ENCODE measurements around the gene RADIL.

RADIL gene

DNA sequence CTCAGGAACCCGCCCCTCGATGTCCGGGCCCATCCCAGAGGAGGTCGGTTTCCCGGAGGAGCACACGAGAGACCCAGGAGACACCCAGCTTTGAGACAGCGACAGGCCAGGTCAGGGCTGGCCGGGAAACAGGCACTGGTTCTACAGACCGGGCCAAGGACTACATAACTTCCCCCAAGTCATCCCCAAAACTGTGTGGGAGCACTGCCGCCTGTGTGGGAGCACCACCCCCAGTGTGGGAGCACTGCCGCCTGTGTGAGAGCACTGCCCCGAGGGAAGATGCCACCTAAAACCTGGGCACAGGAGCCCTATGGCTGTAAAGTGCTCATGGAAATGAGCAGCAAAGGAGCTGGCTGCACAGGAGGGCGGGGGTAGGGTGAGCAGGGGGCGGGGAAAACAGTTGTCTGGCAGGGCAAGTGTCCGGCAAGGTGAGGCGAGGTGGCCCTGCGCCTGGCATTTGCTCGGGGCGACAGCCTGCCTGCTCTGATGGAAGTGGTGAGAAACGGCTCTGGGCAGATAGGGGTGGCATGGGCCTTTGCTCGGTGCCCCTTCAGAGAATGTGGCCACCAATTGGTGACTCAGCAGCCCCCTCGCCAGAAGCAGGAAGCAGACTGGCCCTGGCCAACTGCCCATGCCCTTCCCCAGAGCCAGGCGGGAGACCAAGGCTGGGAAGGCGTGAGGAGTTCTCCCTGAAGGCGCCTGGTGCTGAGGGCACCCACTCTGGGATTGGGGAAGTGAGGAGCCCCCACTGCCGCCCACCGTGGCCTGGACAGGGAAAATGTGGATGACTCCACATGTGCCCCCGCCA, 47.9 kb downstream of the RADIL start:
- intact Hi-C loops (cut with DNase I) = no loop called here
- DNase-seq = peak in 2 of 10 donors; percentile 66 to 72

DNA sequence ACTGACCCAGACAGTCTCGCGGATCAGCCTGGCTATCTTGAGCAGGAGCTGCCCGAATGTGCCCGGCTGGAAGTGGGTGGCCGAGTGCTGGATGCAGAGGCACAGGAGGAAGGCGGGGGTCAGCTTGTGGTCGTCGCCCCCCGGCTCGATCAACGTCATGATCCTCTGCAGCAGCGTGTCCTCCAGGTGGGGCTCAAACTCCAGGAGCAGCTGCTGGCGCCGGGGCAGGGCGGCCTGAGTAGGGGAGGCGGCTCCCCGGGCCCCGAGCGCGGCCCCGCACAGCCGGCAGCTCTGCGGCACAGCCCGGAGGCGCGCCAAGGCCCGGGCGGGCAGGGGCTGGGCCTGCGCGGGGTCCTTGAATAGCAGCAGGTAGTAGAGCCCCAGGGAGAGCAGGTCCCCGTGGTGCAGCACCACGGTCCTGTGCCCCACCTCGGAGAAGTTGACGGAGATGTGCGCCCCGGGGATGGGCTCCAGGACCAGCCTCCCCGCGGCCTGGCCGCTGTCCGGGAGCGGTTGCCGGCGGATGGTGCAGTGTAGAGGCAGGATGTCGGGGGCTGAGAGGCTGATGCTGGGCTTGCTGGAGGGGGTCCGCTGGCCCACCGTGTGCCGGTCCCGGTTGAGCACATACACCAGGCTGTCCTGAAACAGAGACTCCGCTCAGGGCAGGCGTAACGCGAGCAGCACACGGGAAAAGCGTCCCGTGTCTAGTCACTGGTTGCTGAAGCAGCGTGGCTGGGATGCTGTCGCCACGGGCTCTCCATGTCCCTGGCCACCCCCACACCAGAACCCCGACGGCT, 48.7 kb downstream of the RADIL start:
- peak in 3 of 10 donors; percentile 63 to 67 (median 67) for DNase-seq

DNA sequence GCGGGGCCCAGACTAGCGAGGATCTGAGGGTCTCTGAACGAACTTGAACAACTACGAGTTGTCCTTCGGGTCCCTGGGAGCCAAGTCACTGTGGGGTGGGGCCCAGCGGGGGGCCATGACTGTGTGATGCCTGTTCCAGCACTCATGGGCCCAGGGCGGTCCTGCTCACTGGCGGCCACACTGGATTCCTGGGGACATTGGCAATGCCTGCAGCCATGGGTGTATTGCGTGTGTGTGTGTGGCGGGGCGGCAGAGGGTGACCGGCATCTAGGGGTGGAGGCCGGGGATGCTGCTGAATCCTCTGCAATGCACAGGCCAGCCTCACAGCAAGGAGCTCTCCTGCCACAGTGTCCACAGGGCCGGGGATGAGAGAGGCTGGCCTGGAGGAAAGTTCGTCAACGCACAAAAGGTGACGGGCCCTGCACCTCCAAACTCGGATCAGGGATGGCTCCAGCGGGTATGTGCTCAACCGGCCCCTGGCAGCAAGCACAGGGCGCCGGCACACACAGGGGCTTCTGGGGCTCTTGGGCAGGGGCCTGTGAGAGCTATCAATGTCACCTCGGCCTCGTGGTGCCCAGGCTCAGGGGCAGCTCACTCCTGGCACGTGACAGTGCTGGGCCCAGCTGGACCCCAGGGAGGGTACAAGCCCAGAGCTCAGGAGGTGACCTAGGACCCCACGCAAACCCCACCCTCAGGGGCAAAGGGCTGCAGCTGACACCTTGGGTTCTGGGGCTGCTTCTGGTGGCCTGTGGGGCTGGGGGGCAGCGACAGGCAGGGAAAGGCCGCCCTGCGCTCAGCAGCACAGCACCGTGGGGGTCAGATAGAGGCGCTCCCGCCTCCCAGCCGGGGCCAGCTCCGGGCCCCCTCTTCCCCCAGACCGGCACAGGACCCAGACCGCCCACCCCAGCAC, 49.6 kb downstream of the RADIL start:
- peak in 3 of 10 donors; percentile 62 to 82 (median 80) for DNase-seq
- intact Hi-C loops (cut with DNase I) = no loop called here

More for the DNA sequence above, 48.7 kb downstream of the RADIL start:
- intact Hi-C loops (cut with DNase I) = no loop called here

DNA sequence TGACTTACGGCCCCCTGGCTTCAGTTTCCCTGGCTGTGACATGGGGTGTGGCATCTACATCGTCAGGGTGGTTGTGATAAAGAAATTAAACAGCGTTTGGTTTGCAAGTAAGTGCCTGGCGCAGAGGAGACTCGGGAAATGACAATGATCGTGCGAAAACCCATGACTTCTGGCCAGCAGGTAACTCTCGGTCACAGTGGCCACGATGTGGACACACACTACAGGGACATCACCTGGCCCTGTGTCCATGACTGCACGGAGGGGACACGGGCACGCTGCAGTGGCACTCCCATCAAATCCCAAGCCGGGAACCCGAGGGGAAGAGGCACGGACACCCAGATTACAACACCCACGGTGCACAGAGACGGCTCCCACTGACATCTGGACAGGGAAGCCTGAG, 50.3 kb downstream of the RADIL start:
- peak in 3 of 10 donors; percentile 45 to 61 (median 49) for DNase-seq
- intact Hi-C loops (cut with DNase I) = no loop called here

GRCh38 chr7:4832711-4833110, 50.8 kb downstream of the RADIL start:
- peak in 3 of 10 donors; percentile 26 to 70 (median 29) for DNase-seq
- intact Hi-C loops (cut with DNase I) = no loop called here

DNA sequence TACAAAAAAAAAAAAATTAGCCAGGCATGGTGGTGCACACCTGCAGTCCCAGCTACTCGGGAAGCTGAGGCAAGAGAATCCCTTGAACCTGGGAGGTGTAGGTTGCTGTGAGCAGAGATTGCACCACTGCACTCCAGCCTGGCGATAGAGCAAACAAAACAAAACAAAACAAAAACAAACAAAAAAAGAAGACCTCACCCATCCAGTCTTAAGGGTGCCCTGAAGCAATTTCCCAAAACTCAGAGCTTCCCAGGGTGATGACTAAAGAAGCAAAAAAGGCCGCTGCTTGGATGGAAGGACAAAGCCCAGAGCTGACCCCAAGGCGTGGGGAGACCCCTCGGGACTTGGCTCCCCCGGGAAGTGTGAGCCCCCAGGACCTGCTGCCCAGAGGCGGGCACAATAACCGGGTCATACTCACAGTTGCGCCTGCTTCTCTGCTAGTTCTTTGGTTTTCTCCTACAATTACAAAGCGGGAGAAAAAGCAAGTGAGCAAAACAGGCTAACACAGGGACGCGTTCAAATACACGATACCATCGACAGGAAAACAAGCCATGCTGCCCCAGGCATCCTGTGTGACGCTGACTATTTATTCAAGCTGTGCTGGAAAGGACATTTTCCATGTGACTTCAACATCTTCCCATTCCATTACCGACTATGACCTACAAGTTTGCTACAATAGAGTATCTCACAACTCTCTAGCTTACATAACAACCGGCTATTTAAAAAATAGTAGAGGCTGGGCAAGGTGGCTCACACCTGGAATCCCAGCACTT, 51.6 kb downstream of the RADIL start:
- peak in 1 of 10 donors; percentile 79 for DNase-seq
- intact Hi-C loops (cut with DNase I) = no loop called here

- DNase-seq = peak in 5 of 10 donors; percentile 16 to 91 (median 58)
- intact Hi-C loops (cut with DNase I) = no loop called here
Measured at GRCh38 chr7:4830176-4830575, 53.3 kb downstream of the RADIL start.

GRCh38 chr7:4828720-4829383, 54.7 kb downstream of the RADIL start:
- peak in 1 of 10 donors; percentile 74 for DNase-seq
- intact Hi-C loops (cut with DNase I) = no loop called here

DNA sequence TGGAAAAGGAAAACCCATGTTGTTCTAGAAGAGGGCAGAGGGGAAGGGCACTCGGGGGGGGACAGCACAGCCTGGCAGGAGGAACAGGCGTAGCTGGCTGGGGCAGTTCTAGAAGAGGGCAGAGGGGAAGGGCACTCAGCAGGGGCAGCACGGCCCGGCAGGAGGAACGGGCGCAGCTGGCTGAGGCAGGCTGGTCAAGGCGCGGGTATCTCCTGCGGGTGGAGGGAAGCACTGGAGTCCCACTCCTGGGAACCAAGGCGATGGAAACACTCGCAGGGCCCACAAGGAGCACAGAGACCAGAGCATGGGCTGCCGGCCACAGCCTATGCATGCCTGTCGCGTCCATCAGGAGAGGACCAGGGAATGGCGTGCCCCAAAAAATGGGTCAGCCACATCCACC, 58.4 kb downstream of the RADIL start:
- intact Hi-C loops (cut with DNase I) = no loop called here
- peak in 2 of 10 donors; percentile 54 to 65 for DNase-seq

DNA sequence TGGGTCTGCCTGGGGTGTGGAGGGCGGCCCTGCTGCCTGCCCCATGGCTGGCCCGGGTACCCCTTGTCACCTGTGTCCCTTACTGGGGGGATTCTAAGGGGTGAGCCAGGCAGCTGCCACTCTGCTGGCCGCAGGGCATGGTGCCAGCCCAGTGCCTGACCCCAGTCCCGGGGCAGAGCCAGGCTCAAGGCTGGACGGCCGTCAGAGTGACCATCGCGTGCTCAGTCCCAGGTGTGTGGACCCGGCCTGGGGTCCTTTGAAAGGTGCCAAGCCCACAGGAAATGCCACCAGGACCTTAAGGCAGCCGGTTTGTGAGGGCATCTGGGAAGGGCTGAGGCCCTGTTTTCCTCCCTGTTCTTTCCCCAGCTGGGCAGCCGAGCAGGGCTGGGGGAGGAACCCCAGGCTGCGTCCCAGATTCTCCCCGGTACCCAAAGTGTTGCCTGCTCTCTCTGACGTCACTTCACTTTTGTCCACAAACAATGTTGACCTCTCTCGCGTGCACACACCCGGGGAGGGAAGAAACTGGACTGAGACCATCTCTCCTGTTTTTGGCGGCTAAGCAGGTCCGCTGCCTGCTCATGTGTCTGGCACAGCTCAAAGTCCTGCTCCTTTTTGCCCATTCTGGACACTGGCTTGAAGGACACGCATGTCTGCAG, 59.3 kb downstream of the RADIL start:
- intact Hi-C loops (cut with DNase I) = no loop called here
- DNase-seq = peak in 2 of 10 donors; percentile 62 to 83

- peak in 2 of 10 donors; percentile 61 to 63 for DNase-seq
- intact Hi-C loops (cut with DNase I) = no loop called here
Measured at GRCh38 chr7:4823441-4824119, 59.9 kb downstream of the RADIL start.

DNA sequence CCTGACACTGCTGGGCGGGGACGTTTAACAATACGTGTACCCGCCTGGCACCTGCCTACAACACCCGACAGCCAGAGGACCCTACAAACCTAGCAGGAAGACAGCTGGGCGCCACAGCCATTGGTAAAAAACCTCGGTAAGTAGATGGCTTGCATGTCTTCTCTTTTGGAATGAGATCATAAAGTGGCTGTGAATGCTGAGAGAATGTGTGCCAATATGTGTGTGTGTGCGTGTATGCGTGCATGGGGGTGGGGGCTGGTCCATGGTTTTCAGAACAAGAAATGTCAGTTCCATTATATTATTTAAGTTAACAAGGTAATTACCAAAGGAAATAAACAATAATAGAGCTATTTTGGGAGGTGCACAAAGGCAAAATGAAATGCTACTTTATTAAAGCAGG, 60.8 kb downstream of the RADIL start:
- no peak for DNase-seq
- intact Hi-C loops (cut with DNase I) = no loop called here

GRCh38 chr7:4820967-4821471, 62.5 kb downstream of the RADIL start:
- DNase-seq = peak in 1 of 10 donors; percentile 73
- intact Hi-C loops (cut with DNase I) = no loop called here

GRCh38 chr7:4820405-4820966, 63.0 kb downstream of the RADIL start:
- intact Hi-C loops (cut with DNase I) = no loop called here
- DNase-seq = no peak

- DNase-seq = peak in 1 of 10 donors; percentile 58
- intact Hi-C loops (cut with DNase I) = no loop called here
Measured at GRCh38 chr7:4819560-4820404, 63.7 kb downstream of the RADIL start.

GRCh38 chr7:4818000-4818794, 65.3 kb downstream of the RADIL start:
- DNase-seq = no peak
- intact Hi-C loops (cut with DNase I) = no loop called here

Measured in posterior cingulate gyrus (tissue), 11 donors.